ENCODE measurements around the gene FHL2.

- TF ChIP-seq RARB (CRISPR knock-in tag; IDR thresholded peaks at IDR 0.05): no peak
- no peak for TF ChIP-seq PPARA (CRISPR knock-in tag; IDR thresholded peaks at IDR 0.05; ENCODE audit: borderline replicate concordance)
Measured at GRCh38 chr2:105417857-105418436, 19.1 kb upstream of the FHL2 start.
